Thymus (tissue), 14 donors: Measurements from ENCODE around the gene SYCE1. TPM values are rescaled to one million over a fixed set of nuclear protein-coding genes. Genes with fewer than 3 reads are reported as not detected.
"Not testable (repeated sequence)": the region's sequence is repeated elsewhere in the genome, so short reads cannot be mapped to it uniquely, and the experiment has no call there.

ENCODE experiments used
- DNase-seq, 9 donors: peaks; one replicate each; pipeline ENCODE4 v3.0.0-alpha.2; 2013; ENCODE audit warnings: low spot score in 9 of 9, low read depth in 6 of 9, missing footprints in 1 of 9
- H3K27ac ChIP-seq, 2 donors: one replicate each; pipeline ENCODE4 v1.5.1; 2013; ENCODE audit warnings: control low read depth in 1 of 2, low read depth in 1 of 2, low read length in 1 of 2, mild to moderate bottlenecking in 1 of 2, moderate library complexity in 1 of 2
- H3K27me3 ChIP-seq, 2 donors: one replicate each; pipeline ENCODE4 v1.5.1; 2013; ENCODE audit warnings: low read length in 1 of 2; ENCODE audit not compliant: control insufficient read depth in 2 of 2, insufficient read depth in 1 of 2
- H3K36me3 ChIP-seq, 2 donors: one replicate each; pipeline ENCODE4 v1.5.1; 2013; ENCODE audit warnings: low read length in 1 of 2, mild to moderate bottlenecking in 1 of 2, moderate library complexity in 1 of 2; ENCODE audit not compliant: control insufficient read depth in 2 of 2, insufficient read depth in 2 of 2
- H3K4me1 ChIP-seq, 2 donors: one replicate each; pipeline ENCODE4 v1.5.1; 2013; ENCODE audit warnings: low read length in 2 of 2; ENCODE audit not compliant: control insufficient read depth in 2 of 2, insufficient read depth in 2 of 2
- H3K4me3 ChIP-seq, 2 donors: one replicate each; pipeline ENCODE4 v1.5.1; 2013; ENCODE audit warnings: low read length in 2 of 2, control low read depth in 1 of 2, mild to moderate bottlenecking in 1 of 2
- H3K9me3 ChIP-seq, 2 donors: one replicate each; pipeline ENCODE4 v1.5.1; 2013; ENCODE audit warnings: low read length in 1 of 2, mild to moderate bottlenecking in 1 of 2; ENCODE audit not compliant: control insufficient read depth in 2 of 2, insufficient read depth in 1 of 2
- WGBS: extraction: QIAGEN DNeasy Blood & Tissue Kit; methylation state at CpG from one replicate; pipeline ENCODE4 v1.1.7; 2013; 5-methylcytosine and 5-hydroxymethylcytosine counted together
- long read RNA-seq, 10 donors: transcript quantifications; one replicate each; lab custom pipeline, GENCODE V29; 2026
- polyA plus RNA-seq: library from polyadenylated mRNA; stranded (reverse); fragments of 200-250 nt; gene quantifications from one replicate; pipeline ENCODE4 v1.2.3, GENCODE V29; 2013
- total RNA-seq: library from RNA; stranded (reverse); fragments of 120-200 nt; gene quantifications from one replicate; pipeline ENCODE4 v1.2.4, GENCODE V29; 2013
- donor health status: healthy.

SYCE1 gene, protein sequence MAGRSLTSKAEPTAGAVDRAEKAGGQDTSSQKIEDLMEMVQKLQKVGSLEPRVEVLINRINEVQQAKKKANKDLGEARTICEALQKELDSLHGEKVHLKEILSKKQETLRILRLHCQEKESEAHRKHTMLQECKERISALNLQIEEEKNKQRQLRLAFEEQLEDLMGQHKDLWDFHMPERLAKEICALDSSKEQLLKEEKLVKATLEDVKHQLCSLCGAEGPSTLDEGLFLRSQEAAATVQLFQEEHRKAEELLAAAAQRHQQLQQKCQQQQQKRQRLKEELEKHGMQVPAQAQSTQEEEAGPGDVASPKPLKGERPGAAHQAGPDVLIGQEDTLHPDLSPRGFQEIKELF
- not detected for total RNA-seq
- polyA plus RNA-seq, result 0.41 TPM
- long read RNA-seq, donor 1, result 0 reads
- long read RNA-seq, donor 2, result 0 reads
- long read RNA-seq, donor 3, partial matches to known transcripts, result 0 of 2 reads
- long read RNA-seq, donor 3, other reads (novel, unspliced or antisense), result 0 of 2 reads
- long read RNA-seq, donor 4, result 0 reads
- long read RNA-seq, donor 5, result 0 reads
- long read RNA-seq, donor 6, result 0 reads
- long read RNA-seq, donor 7, result 0 reads
- long read RNA-seq, donor 8, result 0 reads
- long read RNA-seq, donor 9, result 0 reads
- long read RNA-seq, donor 10, result 0 reads

- H3K4me3 ChIP-seq, result no peak within 1 kb of the TSS
These were observed at the start of gene SYCE1 for GRCh38 chr10:133565441-133566294. Gene SYCE1 (minus strand): TSS chr10:133565583. CDS start chr10:133565529, 54 bp downstream.

GRCh38 chr10:133614830-133615580 lies 49.6 kb upstream of the SYCE1 start:
- no peak overlapping the region for H3K4me3 ChIP-seq
- no peaks in the 10 kb centered on the region for H3K27me3 ChIP-seq
- no peaks in the 10 kb centered on the region for H3K36me3 ChIP-seq
- H3K27ac ChIP-seq, result no peak overlapping the region
- H3K4me1 ChIP-seq, result no peaks in the 10 kb centered on the region
- DNase-seq, result no peak
- peaks cover 0 to 5% of the 10 kb centered on the region in 2 donors for H3K9me3 ChIP-seq
- 91% methylated on average over 10 of the region's 10 CpGs for WGBS

More at GRCh38 chr10:133565441-133566294, at the start of gene SYCE1:
- no peaks in the 10 kb centered on the region for H3K4me1 ChIP-seq
- no peak for DNase-seq
- 74% methylated on average over 77 of the region's 77 CpGs for WGBS
- H3K27ac ChIP-seq, result no peak within 1 kb of the TSS
- no peaks in the 10 kb centered on the region for H3K36me3 ChIP-seq
- peaks cover 0 to 3% of the 10 kb centered on the region in 2 donors for H3K27me3 ChIP-seq
- peaks cover 3 to 8% of the 10 kb centered on the region in 2 donors for H3K9me3 ChIP-seq

DNA sequence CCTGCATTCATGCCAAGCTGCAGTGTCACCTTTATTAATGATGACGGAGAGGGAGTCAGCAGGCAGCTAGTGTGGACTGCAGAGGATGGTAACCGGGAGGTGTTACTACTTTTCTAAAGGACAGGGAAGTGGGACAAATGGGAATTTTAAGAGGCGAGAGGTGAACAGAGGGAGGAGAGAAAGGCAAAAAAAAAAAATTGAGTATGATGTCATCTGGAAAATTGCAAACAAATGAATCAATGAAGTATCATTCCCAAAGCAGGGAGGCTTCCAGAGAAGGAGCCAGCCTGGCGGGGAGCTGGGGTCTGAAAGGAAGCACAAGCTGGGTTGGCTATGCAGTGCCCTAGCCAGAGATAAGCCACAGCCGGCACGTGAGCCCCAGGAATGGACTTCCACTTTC lies 48.3 kb upstream of the SYCE1 start:
- Histone ChIP-seq H3K9me3 (peaks cover 0 to 5% of the 10 kb centered on the region in 2 donors), H3K27me3 (no peaks in the 10 kb centered on the region), H3K4me1 (no peaks in the 10 kb centered on the region), H3K4me3 (no peak overlapping the region), H3K36me3 (no peaks in the 10 kb centered on the region), H3K27ac (no peak overlapping the region)
- WGBS, result 73% methylated on average over 6 of the region's 6 CpGs
- no peak for DNase-seq

DNA sequence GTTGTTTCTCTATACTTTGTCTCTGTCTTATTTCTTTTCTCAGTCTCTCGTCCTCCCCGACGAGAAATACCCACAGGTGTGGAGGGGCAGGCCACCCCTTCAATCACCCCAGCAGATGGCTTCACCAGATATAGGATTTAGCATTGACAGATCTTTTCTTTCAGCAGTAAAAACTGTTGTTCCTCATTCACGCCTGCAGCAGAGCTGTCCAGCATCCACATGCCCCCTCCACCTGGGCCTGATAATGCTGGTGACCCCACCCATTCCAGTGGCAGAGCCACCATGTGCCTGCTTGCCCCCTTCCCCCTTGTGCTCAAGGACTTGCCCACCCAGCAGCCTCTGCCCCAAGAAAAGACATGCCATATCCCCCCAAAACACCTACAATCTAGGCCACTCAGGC lies 45.7 kb upstream of the SYCE1 start:
- H3K4me1 ChIP-seq, result no peaks in the 10 kb centered on the region
- DNase-seq, result no peak
- H3K27ac ChIP-seq, result no peak overlapping the region
- no peaks in the 10 kb centered on the region for H3K27me3 ChIP-seq
- H3K36me3 ChIP-seq, result no peaks in the 10 kb centered on the region
- 65% methylated on average over 4 of the region's 4 CpGs for whole genome bisulfite sequencing
- no peaks in the 10 kb centered on the region for H3K9me3 ChIP-seq
- H3K4me3 ChIP-seq, result no peak overlapping the region

DNA sequence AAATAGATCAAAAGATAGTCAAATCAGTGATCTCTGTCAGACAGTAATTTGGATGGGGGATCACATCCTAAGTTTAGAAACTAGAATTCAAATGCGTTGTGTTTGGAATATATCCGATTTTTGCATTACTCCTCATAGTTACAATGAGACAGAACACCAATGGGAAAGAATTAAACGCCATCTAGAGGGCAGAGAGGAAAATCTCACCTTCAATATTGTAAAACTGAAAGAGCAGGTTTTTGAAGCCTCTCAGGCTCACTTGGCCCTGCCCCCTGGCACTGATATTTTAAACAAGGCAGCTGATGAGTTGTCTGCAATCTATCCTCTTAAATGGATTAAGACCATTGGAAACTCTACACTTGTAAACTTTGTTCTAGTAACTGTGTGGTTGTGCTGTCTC lies 43.5 kb upstream of the SYCE1 start:
- H3K9me3 ChIP-seq, result no peaks in the 10 kb centered on the region
- no peak overlapping the region for H3K4me3 ChIP-seq
- H3K27me3 ChIP-seq, result no peaks in the 10 kb centered on the region
- no peaks in the 10 kb centered on the region for H3K4me1 ChIP-seq
- DNase-seq, result no peak
- WGBS, result 49% methylated on average over 3 of the region's 3 CpGs
- no peaks in the 10 kb centered on the region for H3K36me3 ChIP-seq
- no peak overlapping the region for H3K27ac ChIP-seq

GRCh38 chr10:133603434-133603833 lies 38.1 kb upstream of the SYCE1 start:
- H3K27me3 ChIP-seq, H3K4me1 ChIP-seq, H3K4me3 ChIP-seq, H3K27ac ChIP-seq, H3K9me3 ChIP-seq, H3K36me3 ChIP-seq, DNase-seq: not testable (repeated sequence)
- 89% methylated on average over 2 of the region's 2 CpGs for WGBS

DNA sequence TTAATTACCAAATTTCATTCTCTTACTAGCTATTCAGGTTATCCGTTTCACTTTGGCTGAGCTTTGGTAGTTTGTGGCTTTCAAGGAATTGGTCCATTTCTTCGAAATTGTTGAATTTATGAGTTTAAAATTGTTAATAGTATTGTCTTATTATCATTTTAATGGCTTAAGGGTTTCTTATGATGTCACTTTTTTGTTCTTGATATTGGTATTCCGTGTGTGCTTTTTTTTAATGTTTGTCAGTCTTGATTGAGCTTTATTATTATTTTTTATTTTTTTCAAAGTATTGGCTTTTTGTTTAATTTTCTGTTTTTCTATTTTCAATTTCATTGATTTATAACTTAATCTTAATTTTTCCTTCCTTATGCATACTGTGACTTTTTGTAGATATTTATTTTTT lies 35.3 kb upstream of the SYCE1 start:
- 69% methylated on average over 3 of the region's 3 CpGs for WGBS
- no peaks in the 10 kb centered on the region for H3K4me1 ChIP-seq
- no peaks in the 10 kb centered on the region for H3K27me3 ChIP-seq
- H3K27ac ChIP-seq, result no peak overlapping the region
- H3K36me3 ChIP-seq, result no peaks in the 10 kb centered on the region
- no peak for DNase-seq
- H3K4me3 ChIP-seq, result no peak overlapping the region
- no peaks in the 10 kb centered on the region for H3K9me3 ChIP-seq

- not testable (repeated sequence) for H3K27me3 ChIP-seq
These were observed 34.5 kb upstream of the SYCE1 start for GRCh38 chr10:133599869-133600268.

More at GRCh38 chr10:133599869-133600268, 34.5 kb upstream of the SYCE1 start:
- H3K4me3 ChIP-seq, H3K9me3 ChIP-seq, H3K4me1 ChIP-seq, H3K27ac ChIP-seq, H3K36me3 ChIP-seq, DNase-seq: not testable (repeated sequence)
- WGBS, result 60% methylated on average over 8 of the region's 8 CpGs
